ENCODE measurements around the gene IMP3.
A peak's percentile ranks its signal among the peaks of the same experiment; 100 is the strongest.

IMP3 gene

GRCh38 chr15:75650908-75651809 lies 11.1 kb upstream of the IMP3 start:
- no peak for DNase-seq (ENCODE audit: low spot score)

GRCh38 chr15:75649848-75650247 lies 9.8 kb upstream of the IMP3 start:
- DNase-seq (ENCODE audit: low spot score): no peak

GRCh38 chr15:75649045-75649761 lies 9.2 kb upstream of the IMP3 start:
- no peak for DNase-seq (ENCODE audit: low spot score)

GRCh38 chr15:75648156-75649000 lies 8.4 kb upstream of the IMP3 start:
- DNase-seq (ENCODE audit: low spot score): no peak

DNA sequence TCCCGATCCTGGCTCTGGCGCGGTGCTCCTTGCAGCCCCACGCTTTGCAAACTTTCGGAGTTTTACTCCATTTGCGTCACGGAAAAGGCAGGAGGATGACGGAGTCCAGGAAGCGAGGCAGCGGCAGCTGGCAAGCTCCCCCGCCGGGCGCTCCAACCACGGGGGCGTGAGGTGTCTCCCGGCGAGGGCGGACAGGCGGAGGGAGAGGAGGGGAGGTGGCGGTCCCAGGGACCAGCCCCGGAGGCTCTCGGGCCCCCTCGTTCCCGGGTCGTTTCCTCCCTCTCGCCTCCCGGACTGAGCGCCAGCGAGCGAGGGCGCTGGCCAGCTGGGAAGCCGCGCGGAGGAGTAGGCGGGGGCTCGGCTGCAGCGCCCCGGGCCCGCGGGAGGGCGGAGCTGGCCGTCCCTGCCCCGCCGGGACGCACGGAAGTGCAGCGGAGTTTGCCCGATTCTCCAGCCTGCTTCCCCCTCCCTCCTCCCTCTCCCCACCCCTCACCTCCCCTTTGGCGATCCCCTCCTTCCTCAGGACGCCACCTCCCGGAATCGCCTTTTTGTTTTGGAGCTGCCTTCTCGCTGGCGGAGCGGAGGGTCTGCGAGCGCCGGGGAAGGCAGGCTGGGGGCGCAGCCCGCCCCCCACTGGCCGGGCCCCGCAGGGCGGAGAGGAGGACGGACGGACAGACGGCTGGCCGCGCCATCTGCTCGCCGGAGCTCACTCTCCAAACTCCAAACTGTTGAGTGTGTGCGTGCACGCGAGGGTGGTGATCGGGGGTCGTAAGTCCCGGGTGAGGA lies 7.5 kb upstream of the IMP3 start, which contains the start of gene SNX33:
Gene SNX33 (plus strand): TSS at position 543 of the 786 bp plus-strand sequence. CDS start 1,191 bp downstream, outside the sequence.
- peak; percentile 90 for DNase-seq (ENCODE audit: low spot score)

DNA sequence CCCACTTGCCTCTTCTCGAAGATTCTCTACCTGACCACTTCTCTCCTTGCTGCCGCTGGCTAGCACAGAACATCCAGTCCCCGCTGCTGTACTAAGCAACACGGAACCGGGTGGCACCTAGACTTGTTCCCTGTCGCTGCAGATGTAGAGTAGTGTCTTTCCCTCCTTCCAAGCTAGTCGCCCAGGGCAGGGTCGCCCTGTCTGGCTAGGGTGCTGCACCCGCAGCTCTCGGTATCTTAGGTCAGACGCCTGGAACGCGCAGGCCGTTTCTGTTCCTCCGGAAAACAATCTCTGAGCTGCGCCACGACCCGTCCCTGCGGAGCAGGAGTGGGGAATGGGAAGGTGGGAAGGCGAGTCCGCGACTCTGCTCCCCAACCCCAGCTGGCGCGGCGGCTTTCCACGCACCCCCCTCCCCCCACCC lies 6.9 kb upstream of the IMP3 start:
- DNase-seq (ENCODE audit: low spot score): no peak

DNA sequence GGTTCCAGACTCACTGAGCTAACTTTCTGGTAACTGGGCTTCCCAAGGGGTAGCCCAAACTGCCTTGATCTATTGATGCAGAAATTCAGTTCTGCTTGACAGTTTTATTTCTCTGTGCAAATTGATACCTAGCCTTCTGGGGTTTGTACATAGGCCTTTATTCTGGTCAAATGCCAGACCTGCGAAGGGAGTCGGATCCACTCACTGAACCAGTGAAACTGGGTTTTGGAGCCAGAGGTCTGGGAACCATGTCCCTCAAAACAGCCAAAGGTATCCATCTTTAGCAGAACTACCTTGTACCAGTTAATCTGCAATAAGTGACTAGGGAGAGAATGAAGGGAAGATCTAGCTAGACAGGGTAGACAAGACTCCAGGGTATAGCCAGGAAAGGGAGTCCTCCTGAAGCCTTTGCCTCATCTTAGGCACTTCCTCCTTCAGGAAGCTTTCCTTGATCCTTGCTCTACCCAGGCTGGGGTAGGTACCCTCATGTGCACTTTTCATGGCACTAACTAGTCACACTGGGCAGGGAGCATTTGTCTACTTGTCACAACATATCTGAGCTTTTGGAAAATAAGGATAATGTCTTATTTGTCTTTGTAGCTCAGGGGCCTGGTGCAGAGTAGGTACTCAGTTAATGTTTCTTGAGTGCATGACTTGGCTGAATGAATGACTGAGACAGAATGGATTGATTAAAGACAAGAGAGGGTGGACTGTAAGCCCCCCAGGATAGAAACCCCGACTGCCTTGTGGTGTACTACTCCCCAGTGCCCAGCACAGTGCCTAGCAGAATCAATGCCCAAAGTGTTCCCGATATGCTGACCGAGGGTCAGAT lies 6.3 kb upstream of the IMP3 start:
- no peak for DNase-seq (ENCODE audit: low spot score)

DNA sequence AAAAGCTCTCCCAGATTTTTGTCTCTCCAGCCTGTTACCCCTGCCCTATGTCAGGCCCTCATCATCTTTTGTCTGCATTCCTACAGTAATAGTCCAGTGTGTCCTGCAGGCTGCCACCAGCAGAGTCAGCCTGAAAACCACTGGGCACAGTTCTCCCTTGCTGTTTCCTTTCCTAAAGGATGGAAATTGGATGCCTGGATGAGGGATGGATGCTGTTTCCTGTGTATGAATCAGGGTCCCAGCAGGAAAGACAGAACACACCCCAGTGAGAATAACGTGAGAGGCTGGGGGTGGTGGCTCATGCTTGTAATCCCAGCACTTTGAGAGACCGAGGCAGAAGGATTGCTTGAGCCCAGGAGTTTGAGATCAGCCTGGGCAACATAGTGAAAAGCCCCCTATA lies 4.4 kb upstream of the IMP3 start:
- DNase-seq (ENCODE audit: low spot score): no peak

DNA sequence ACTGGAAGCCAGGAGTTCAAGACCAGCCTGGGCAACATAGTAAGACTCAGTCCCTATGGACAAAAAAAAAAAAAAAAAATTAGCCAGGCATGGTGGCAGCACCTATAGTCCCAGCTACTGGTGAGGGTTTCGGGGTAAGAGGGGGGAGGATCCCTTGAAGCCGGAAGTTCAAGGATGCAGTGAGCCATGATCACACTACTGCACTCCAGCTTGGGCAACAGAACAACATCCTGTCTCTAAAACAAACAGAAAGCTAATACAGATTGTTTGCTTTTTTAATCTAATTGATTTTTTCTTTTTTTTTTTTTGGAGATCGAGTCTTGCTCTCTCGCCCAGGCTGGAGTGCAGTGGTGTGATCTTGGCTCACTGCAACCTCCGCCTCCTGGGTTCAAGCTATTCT lies 1.6 kb upstream of the IMP3 start:
- no peak for DNase-seq (ENCODE audit: low spot score)

GRCh38 chr15:75641179-75641503 lies 1.1 kb upstream of the IMP3 start:
- DNase-seq (ENCODE audit: low spot score): no peak

GRCh38 chr15:75640483-75641178 lies 607 bp upstream of the IMP3 start:
- DNase-seq (ENCODE audit: low spot score): no peak

- DNase-seq (ENCODE audit: low spot score): no peak
These were observed 774 bp downstream of the IMP3 start for GRCh38 chr15:75639191-75639708.

DNA sequence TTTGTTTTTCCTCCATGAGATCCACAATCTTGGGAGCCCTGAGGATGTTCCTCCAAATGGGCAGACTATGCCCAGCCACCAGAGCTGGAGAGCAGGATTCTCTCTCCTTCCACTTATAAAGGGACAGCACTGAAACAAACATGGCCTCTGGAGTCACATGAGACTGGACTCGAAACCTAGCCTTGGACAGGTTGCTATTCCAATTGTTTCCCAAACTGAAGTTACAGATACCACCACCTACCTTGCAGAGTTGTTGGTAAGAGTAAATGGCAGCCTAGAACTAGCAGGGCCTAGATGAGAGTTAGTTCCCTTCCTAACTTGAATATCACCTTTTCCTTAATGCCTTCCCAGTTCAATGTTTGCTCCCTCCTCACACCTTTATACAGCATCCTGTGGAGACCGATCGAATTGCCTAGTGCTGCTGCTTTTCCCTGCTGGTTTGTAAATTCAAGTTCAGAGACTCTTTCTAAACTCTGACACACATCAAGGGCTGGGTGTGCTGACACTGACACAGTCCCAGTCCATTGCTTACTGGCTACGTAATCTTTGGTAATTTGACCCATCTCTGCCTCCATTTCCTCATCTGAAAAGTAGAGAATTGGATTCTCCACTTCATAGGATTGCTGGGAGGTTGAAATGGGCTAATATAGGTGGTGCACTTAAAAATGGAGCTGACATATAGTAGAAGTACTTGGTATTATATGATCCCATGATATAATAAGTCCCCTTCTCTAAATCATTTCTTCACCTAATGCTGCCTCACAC lies 2.6 kb downstream of the IMP3 start:
- no peak for DNase-seq (ENCODE audit: low spot score)

- DNase-seq (ENCODE audit: low spot score): no peak
These were observed 4.0 kb downstream of the IMP3 start for GRCh38 chr15:75636026-75636425.

GRCh38 chr15:75633922-75634321 lies 6.1 kb downstream of the IMP3 start:
- DNase-seq (ENCODE audit: low spot score): peak; percentile 25

DNA sequence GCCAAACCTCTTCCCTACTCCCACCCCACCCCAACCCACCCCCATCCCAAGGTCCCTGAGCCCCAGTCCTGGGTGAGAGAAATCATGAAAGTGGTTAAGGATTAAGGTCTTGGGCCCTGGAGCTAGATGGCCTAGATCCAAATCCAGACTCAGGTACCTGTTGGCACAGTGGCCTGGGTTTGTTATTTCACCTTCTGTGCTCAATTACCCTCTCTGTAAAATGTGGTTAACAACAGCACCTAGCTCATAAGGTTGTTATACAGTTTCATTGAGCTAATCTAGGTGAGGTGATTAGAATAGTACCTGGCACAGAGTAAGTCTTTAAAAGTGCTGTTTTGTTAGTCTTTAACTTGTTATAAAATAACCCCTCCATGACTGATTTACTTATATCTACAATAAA lies 8.1 kb downstream of the IMP3 start:
- peak; percentile 20 for DNase-seq (ENCODE audit: low spot score)

- peak; percentile 97 for DNase-seq (ENCODE audit: low spot score)
These were observed 14.3 kb downstream of the IMP3 start, which contains the start of gene SNUPN for GRCh38 chr15:75625542-75626347. Gene SNUPN, minus strand, starts transcription at chr15:75625725. Its CDS starts 4,674 bp downstream, at chr15:75621051.

- DNase-seq (ENCODE audit: low spot score): no peak
These were observed 17.5 kb downstream of the IMP3 start for GRCh38 chr15:75622505-75622904.
